PFSK-1 (cell line): ENCODE results near the gene GIMAP1.

Experiments
- FOXP2 ChIP-seq: optimal IDR thresholded peaks from 2 replicates; pipeline ENCODE3; 2011; ENCODE audit warnings: borderline replicate concordance, control low read depth, inconsistent platforms; ENCODE audit not compliant: insufficient read depth; ENCODE audit errors: extremely low read length, extremely low read depth
- POLR2AphosphoS5 ChIP-seq: IDR thresholded peaks from 2 replicates; pipeline ENCODE4 v1.6.1; 2012; ENCODE audit warnings: low read depth, mild to moderate bottlenecking, control low read depth, low read length, moderate library complexity
- REST ChIP-seq, 2 experiments: IDR thresholded peaks; 2 replicates each; pipeline versions ENCODE4 v1.6.1 to v1.8.0; 2011 to 2012; ENCODE audit warnings: low read depth in 2 of 2, low read length in 2 of 2, control low read depth in 1 of 2, inconsistent platforms in 1 of 2, mild to moderate bottlenecking in 1 of 2, moderate library complexity in 1 of 2; ENCODE audit not compliant: insufficient read depth in 1 of 2
- SIN3A ChIP-seq: IDR thresholded peaks from 2 replicates; pipeline ENCODE4 v1.6.1; 2012; ENCODE audit warnings: mild to moderate bottlenecking, low read length, moderate library complexity, borderline replicate concordance; ENCODE audit not compliant: insufficient read depth
- TAF1 ChIP-seq: IDR thresholded peaks from 2 replicates; pipeline ENCODE4 v1.6.1; 2012; ENCODE audit warnings: low read length, control low read depth, borderline replicate concordance; ENCODE audit not compliant: insufficient read depth

GIMAP1 gene

GRCh38 chr7:150745086-150745485 lies 28.7 kb downstream of the GIMAP1 start:
- TF ChIP-seq SIN3A (no peak), FOXP2 (no peak), TAF1 (no peak), POLR2AphosphoS5 (no peak), REST (IDR thresholded peaks at IDR 0.05; ENCODE audit: insufficient read depth in 1 of 2, low read depth in 2 of 2, low read length in 2 of 2) (no peak)

DNA sequence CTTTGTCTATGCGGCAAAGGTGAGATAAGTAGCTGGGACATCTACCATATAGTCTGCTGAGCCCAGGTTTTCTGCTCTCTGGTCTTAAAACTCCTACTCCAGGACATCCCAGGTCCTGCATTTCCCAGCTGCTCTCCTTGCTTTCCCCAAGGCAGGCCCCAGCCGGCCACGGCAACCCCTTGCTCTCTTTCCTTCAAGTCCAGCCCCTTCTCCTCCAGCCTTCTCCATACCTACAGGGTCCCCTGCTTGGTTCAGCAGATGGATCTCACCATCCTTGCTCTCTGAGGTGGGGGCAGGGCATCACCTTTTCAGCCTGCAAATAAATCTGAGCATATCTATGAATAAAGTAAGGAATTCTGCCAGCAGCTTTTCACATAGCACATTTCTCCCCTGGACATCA lies 29.5 kb downstream of the GIMAP1 start:
- no peak for TF ChIP-seq TAF1
- TF ChIP-seq SIN3A = no peak
- TF ChIP-seq FOXP2 = no peak
- TF ChIP-seq REST (IDR thresholded peaks at IDR 0.05; ENCODE audit: insufficient read depth in 1 of 2, low read depth in 2 of 2, low read length in 2 of 2) = no peak
- TF ChIP-seq POLR2AphosphoS5 = no peak

GRCh38 chr7:150746921-150747320 lies 30.5 kb downstream of the GIMAP1 start:
- TF ChIP-seq TAF1 (no peak), FOXP2 (no peak), SIN3A (no peak), REST (IDR thresholded peaks at IDR 0.05; ENCODE audit: insufficient read depth in 1 of 2, low read depth in 2 of 2, low read length in 2 of 2) (no peak), POLR2AphosphoS5 (no peak)

DNA sequence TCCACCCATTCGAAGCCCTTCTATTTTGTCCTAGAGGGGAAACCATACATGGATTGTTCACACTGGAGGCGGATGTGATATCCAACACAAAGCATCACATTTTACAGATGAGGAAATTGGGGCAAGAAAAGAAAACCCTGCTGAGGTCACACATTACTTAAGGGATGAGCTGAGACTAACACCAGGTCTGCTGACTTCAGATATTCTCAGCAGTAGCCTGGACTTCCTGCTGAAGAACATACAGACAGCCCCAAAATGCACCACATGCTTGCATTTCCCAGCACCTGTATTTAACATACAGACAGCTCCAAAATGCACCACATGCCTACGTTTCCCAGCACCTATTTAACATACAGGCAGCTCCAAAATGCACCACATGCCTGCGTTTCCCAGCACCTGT lies 32.0 kb downstream of the GIMAP1 start:
- no peak for TF ChIP-seq FOXP2
- no peak for TF ChIP-seq REST (IDR thresholded peaks at IDR 0.05; ENCODE audit: insufficient read depth in 1 of 2, low read depth in 2 of 2, low read length in 2 of 2)
- TF ChIP-seq TAF1 = no peak
- TF ChIP-seq POLR2AphosphoS5 = no peak
- no peak for TF ChIP-seq SIN3A

- no peak for TF ChIP-seq POLR2AphosphoS5
These were observed 35.3 kb downstream of the GIMAP1 start for GRCh38 chr7:150751702-150752101.

- no peak for TF ChIP-seq TAF1
- TF ChIP-seq FOXP2 = no peak
- TF ChIP-seq SIN3A = no peak
These were observed 36.8 kb downstream of the GIMAP1 start for GRCh38 chr7:150753239-150753638.
